Panc1 (cell line): Measurements from ENCODE around the gene EVL. TPM values are rescaled to one million over a fixed set of nuclear protein-coding genes. Genes with fewer than 3 reads are reported as not detected.

ENCODE experiments used
- ATAC-seq: fragments of 200-7000 bp; cut with Tn5 transposase; 2 replicates; pipeline ENCODE4 v1.9.1; 2020; ENCODE audit warnings: mild to moderate bottlenecking, moderate library complexity
- BruUV-seq: library from RNA; stranded (reverse); fragments of 400-500 nt; replicated peaks from 2 replicates; lab custom pipeline; 2021; lab: Mats Ljungman, UMichigan
- CTCF ChIA-PET: fragments of 300-600 bp; sonication (Branson Sonifier 250); formaldehyde crosslinking; loops from one replicate; lab custom pipeline; 2022; ENCODE audit warnings: antibody characterized with exemption; lab: Charles Lee
- POLR2A ChIA-PET: fragments of 300-600 bp; sonication (Branson Sonifier 250); formaldehyde crosslinking; loops from one replicate; lab custom pipeline; 2022; ENCODE audit warnings: antibody characterized with exemption; lab: Charles Lee
- DNase-seq: peaks from one replicate; pipeline ENCODE4 v3.0.0-alpha.2; 2010; ENCODE audit warnings: low read depth, low spot score
- H3K27ac ChIP-seq: 2 replicates; pipeline ENCODE4 v1.5.1; 2011; ENCODE audit warnings: mild to moderate bottlenecking, low read length, inconsistent platforms
- H3K27me3 ChIP-seq: fragments of 200-500 bp; sonication (Bioruptor generic); 2 replicates; pipeline ENCODE4 v1.6.0; 2014; ENCODE audit warnings: low read length, inconsistent platforms; ENCODE audit not compliant: control insufficient read depth, insufficient read depth
- H3K36me3 ChIP-seq: fragments of 200-500 bp; sonication (Bioruptor generic); 2 replicates; pipeline ENCODE4 v1.5.1; 2014; ENCODE audit warnings: inconsistent platforms, mild to moderate bottlenecking, low read length, moderate library complexity; ENCODE audit not compliant: control insufficient read depth, insufficient read depth
- H3K4me1 ChIP-seq: 2 replicates; pipeline ENCODE4 v1.5.1; 2011; ENCODE audit warnings: inconsistent platforms, mild to moderate bottlenecking, low read length, moderate library complexity; ENCODE audit not compliant: control insufficient read depth, insufficient read depth
- H3K4me3 ChIP-seq, 2 experiments: 2 replicates each; pipeline ENCODE4 v1.5.1; 2011 to 2012; ENCODE audit warnings: low read depth in 2 of 2, low read length in 2 of 2, mild to moderate bottlenecking in 2 of 2, inconsistent platforms in 1 of 2, moderate library complexity in 1 of 2
- H3K9me3 ChIP-seq: fragments of 200-500 bp; sonication (Bioruptor generic); 2 replicates; pipeline ENCODE4 v1.5.1; 2014; ENCODE audit warnings: low read depth, mild to moderate bottlenecking, inconsistent platforms, low read length, moderate library complexity; ENCODE audit not compliant: control insufficient read depth, insufficient read depth
- POLR2AphosphoS5 ChIP-seq: IDR thresholded peaks from 2 replicates; pipeline ENCODE4 v1.6.1; 2012; ENCODE audit warnings: mild to moderate bottlenecking, low read depth, low read length, moderate library complexity
- REST ChIP-seq, 2 experiments: IDR thresholded peaks; 2 replicates each; pipeline ENCODE4 v1.6.1; 2011 to 2012; ENCODE audit warnings: low read depth in 2 of 2, control low read depth in 1 of 2, low read length in 1 of 2, mild to moderate bottlenecking in 1 of 2, moderate library complexity in 1 of 2; ENCODE audit not compliant: insufficient read depth in 1 of 2
- SIN3A ChIP-seq: IDR thresholded peaks from 2 replicates; pipeline ENCODE4 v1.6.1; 2012; ENCODE audit warnings: low read depth, mild to moderate bottlenecking, low read length, moderate library complexity, borderline replicate concordance; ENCODE audit not compliant: insufficient read depth
- TCF7L2 ChIP-seq: IDR thresholded peaks from 2 replicates; pipeline ENCODE4 v1.6.1; 2011; ENCODE audit warnings: mild to moderate bottlenecking, low read depth, low read length, inconsistent platforms
- in situ Hi-C: cut with HindIII; loops from 2 replicates; pipeline ENCODE4 v1.10.0; 2016; ENCODE audit warnings: low sequenced_read_pairs, low pct_unique_long_range_greater_than_20kb
- intact Hi-C: fragments of 100-400 bp; cut with micrococcal nuclease; formaldehyde crosslinking; loops from one replicate; pipeline ENCODE4 v1.10.0; 2022; ENCODE audit not compliant: unreplicated experiment
- total RNA-seq: library from RNA; stranded (reverse); gene quantifications from one replicate; pipeline ENCODE4 v1.2.1, GENCODE V29; 2021; ENCODE audit not compliant: unreplicated experiment
- TF ChIP-seq, protein P1 (sequence below): fragments of 450-650 bp; IDR thresholded peaks from 2 replicates; pipeline ENCODE4 v1.5.1; 2017; ENCODE audit warnings: mild to moderate bottlenecking

EVL gene
- total RNA-seq, 1 experiment from 2014 or later = 38.3 TPM

DNA sequence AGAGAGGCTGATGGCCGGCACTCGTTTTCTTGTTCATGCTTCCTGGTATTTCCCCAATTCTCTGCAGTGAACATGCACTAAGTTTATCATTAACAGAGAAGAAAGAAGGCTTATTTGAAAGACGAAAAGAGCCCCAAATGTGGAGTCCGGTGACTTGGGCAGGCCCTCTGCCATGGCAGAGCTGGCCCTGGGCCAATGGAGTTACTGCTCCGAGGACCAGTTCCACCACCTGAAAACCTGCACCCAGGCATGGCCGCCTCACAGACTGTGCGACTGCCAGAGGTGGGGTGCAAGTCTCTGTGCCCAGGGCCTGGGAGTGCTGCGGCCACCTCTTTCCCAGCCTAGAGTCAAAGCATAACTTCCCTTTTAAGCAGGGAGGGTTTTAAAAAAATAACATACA lies 69.4 kb downstream of the EVL start:
- in situ Hi-C loops (no loop called here), intact Hi-C loops (no loop called here)
- no peak overlapping the region for H3K4me3 ChIP-seq
- DNase-seq = no peak
- BruUV-seq = no TSS peak
- H3K4me1 ChIP-seq = no peaks in the 10 kb centered on the region
- H3K27ac ChIP-seq = no peak overlapping the region
- ATAC-seq = no peak
- TF ChIP-seq POLR2AphosphoS5 = no peak
- TF ChIP-seq SIN3A = no peak
- TF ChIP-seq TCF7L2 = no peak
- TF ChIP-seq, protein P1, sequence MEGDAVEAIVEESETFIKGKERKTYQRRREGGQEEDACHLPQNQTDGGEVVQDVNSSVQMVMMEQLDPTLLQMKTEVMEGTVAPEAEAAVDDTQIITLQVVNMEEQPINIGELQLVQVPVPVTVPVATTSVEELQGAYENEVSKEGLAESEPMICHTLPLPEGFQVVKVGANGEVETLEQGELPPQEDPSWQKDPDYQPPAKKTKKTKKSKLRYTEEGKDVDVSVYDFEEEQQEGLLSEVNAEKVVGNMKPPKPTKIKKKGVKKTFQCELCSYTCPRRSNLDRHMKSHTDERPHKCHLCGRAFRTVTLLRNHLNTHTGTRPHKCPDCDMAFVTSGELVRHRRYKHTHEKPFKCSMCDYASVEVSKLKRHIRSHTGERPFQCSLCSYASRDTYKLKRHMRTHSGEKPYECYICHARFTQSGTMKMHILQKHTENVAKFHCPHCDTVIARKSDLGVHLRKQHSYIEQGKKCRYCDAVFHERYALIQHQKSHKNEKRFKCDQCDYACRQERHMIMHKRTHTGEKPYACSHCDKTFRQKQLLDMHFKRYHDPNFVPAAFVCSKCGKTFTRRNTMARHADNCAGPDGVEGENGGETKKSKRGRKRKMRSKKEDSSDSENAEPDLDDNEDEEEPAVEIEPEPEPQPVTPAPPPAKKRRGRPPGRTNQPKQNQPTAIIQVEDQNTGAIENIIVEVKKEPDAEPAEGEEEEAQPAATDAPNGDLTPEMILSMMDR = no peak
- TF ChIP-seq REST (IDR thresholded peaks at IDR 0.05; ENCODE audit: insufficient read depth in 1 of 2, low read depth in 2 of 2, low read length in 1 of 2) = no peak
- no peaks in the 10 kb centered on the region for H3K27me3 ChIP-seq
- H3K9me3 ChIP-seq = no peaks in the 10 kb centered on the region
- no peaks in the 10 kb centered on the region for H3K36me3 ChIP-seq
- POLR2A ChIA-PET = no interaction called here
- CTCF ChIA-PET = no interaction called here

- no peaks in the 10 kb centered on the region for H3K36me3 ChIP-seq
- TF ChIP-seq REST (IDR thresholded peaks at IDR 0.05; ENCODE audit: insufficient read depth in 1 of 2, low read depth in 2 of 2, low read length in 1 of 2) = no peak
- TF ChIP-seq, protein P1 = no peak
- no peak for TF ChIP-seq SIN3A
- TF ChIP-seq POLR2AphosphoS5 = no peak
- TF ChIP-seq TCF7L2 = no peak
- no peak for ATAC-seq
- no peaks in the 10 kb centered on the region for H3K4me1 ChIP-seq
- no TSS peak for BruUV-seq
- no peak overlapping the region for H3K4me3 ChIP-seq
- H3K27me3 ChIP-seq = no peaks in the 10 kb centered on the region
- ChIA-PET POLR2A (no interaction called here), CTCF (no interaction called here)
- H3K9me3 ChIP-seq = no peaks in the 10 kb centered on the region
- no peak for DNase-seq
- intact Hi-C loops (no loop called here), in situ Hi-C loops (no loop called here)
- no peak overlapping the region for H3K27ac ChIP-seq
Measured at GRCh38 chr14:100135073-100135472, 69.9 kb downstream of the EVL start.
